ENCODE results near the gene CDCA3.

The CDCA3 gene

DNA sequence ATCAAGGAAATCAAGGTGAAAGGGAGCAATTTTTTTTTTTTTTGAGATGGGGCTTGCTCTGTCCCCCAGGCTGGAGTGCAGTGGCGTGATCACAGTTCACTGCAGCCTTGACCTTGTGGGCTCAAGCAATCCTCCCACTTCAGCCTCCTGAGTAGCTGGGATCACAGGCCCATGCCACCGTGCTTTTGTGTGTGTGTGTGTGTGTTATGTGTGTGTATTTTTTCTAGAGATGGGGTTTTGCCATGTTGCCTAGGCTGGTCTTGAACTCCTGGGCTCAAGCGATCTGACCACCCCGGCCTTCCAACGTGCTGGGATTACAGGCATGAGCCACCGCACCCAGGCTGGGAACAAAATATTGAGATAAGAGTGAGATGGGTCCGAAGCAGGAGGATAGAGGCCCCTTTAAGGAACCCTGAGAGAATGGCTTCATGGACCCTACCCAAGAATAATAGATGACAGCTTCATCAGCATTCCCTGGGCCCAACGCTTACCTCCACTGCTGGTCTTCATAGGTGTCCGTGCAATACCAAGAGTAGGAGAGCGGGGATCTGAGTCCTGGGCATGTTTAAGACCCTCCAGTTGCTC lies 1.0 kb downstream of the CDCA3 start:
- TF ChIP-seq, protein P1, sequence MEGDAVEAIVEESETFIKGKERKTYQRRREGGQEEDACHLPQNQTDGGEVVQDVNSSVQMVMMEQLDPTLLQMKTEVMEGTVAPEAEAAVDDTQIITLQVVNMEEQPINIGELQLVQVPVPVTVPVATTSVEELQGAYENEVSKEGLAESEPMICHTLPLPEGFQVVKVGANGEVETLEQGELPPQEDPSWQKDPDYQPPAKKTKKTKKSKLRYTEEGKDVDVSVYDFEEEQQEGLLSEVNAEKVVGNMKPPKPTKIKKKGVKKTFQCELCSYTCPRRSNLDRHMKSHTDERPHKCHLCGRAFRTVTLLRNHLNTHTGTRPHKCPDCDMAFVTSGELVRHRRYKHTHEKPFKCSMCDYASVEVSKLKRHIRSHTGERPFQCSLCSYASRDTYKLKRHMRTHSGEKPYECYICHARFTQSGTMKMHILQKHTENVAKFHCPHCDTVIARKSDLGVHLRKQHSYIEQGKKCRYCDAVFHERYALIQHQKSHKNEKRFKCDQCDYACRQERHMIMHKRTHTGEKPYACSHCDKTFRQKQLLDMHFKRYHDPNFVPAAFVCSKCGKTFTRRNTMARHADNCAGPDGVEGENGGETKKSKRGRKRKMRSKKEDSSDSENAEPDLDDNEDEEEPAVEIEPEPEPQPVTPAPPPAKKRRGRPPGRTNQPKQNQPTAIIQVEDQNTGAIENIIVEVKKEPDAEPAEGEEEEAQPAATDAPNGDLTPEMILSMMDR (IDR thresholded peaks at IDR 0.05; ENCODE audit: extremely low read depth, insufficient read depth, missing control alignments): no peak
- in situ Hi-C loops (cut with MboI; ENCODE audit: low pct_unique_long_range_greater_than_20kb, low sequenced_read_pairs, unreplicated experiment): no loop called here
- no peak for DNase-seq (ENCODE audit: low spot score)

DNA sequence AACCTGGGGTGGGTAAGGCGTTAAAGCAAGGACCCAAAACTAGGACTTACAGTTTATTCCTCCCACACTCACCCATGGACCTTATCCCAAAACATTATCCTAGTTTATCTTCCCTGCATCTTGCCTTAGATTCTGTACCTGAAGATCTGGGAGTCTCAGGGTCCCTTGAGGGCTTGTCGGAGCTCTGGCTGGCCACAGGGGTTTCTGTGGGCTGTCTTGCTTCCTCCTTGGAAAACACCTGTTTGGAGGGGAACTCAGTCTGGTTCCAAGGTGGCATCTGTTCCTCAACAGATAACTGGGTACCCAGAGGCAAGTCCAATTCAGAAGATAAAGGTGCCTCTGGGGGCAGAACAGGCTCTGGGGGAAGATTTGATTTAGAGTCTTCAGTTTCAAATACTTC lies 1.7 kb downstream of the CDCA3 start:
- DNase-seq (ENCODE audit: low spot score): no peak
- TF ChIP-seq, protein P1 (IDR thresholded peaks at IDR 0.05; ENCODE audit: extremely low read depth, insufficient read depth, missing control alignments): no peak
- in situ Hi-C loops (cut with MboI; ENCODE audit: low pct_unique_long_range_greater_than_20kb, low sequenced_read_pairs, unreplicated experiment): no loop called here

DNA sequence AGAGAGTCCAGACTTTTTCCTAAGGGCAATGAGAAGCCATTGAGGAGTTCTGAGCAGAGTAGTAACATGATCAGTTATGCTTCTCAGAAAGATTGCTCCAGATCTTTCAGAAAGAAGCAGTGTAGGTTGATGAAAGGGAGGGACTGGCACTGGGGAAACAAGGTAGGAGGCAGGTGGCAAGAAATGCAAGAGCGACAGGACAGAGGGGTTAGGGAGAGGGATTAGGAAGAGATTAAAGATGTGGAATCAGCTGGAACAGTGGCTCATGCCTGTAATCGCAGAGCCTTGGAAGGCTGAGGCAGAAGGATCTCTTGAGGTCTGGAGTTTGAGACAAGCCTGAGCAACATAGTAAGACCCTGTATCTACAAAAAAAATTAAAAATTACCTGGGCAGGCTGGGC lies 3.4 kb downstream of the CDCA3 start:
- DNase-seq (ENCODE audit: low spot score): no peak
- TF ChIP-seq, protein P1 (IDR thresholded peaks at IDR 0.05; ENCODE audit: extremely low read depth, insufficient read depth, missing control alignments): no peak
- in situ Hi-C loops (cut with MboI; ENCODE audit: low pct_unique_long_range_greater_than_20kb, low sequenced_read_pairs, unreplicated experiment): no loop called here

DNA sequence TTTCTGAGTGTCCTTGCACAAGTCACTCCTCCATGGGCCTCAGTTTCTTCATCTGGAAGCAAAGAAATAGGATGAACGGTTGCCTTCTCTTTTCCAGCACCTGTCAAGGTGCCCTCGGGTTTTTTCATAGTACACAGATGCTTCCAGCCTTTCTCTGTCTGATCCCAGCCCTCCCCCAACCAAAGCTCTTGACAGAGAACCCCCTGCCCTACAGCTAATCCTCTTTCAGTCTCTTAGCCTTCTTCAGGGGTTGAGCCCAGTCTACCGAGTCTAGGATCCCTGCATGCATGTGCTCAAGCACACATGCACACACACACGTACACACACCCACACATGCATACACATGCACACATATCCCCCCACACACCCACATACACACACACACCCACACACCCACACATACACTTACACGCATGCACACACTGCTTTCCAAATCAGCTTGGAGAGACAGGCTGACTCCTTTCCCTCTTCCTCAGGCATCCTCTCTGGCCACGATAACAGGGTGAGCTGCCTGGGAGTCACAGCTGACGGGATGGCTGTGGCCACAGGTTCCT lies 4.7 kb downstream of the CDCA3 start:
- in situ Hi-C loops (cut with MboI; ENCODE audit: low pct_unique_long_range_greater_than_20kb, low sequenced_read_pairs, unreplicated experiment): no loop called here
- TF ChIP-seq, protein P1 (IDR thresholded peaks at IDR 0.05; ENCODE audit: extremely low read depth, insufficient read depth, missing control alignments): no peak
- no peak for DNase-seq (ENCODE audit: low spot score)

DNA sequence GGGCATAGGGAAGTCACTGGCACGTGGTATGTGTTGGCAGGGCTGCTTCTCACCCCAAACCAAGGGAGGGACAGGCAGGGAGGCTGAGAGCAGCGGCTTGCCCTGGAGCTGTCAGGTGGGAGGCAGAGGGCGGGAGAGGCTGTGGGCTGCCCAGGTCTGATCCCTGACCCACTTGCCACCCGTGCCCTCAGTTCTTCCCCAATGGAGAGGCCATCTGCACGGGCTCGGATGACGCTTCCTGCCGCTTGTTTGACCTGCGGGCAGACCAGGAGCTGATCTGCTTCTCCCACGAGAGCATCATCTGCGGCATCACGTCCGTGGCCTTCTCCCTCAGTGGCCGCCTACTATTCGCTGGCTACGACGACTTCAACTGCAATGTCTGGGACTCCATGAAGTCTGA lies 5.7 kb downstream of the CDCA3 start:
- in situ Hi-C loops (cut with MboI; ENCODE audit: low pct_unique_long_range_greater_than_20kb, low sequenced_read_pairs, unreplicated experiment): no loop called here
- TF ChIP-seq, protein P1 (IDR thresholded peaks at IDR 0.05; ENCODE audit: extremely low read depth, insufficient read depth, missing control alignments): no peak
- no peak for DNase-seq (ENCODE audit: low spot score)

DNA sequence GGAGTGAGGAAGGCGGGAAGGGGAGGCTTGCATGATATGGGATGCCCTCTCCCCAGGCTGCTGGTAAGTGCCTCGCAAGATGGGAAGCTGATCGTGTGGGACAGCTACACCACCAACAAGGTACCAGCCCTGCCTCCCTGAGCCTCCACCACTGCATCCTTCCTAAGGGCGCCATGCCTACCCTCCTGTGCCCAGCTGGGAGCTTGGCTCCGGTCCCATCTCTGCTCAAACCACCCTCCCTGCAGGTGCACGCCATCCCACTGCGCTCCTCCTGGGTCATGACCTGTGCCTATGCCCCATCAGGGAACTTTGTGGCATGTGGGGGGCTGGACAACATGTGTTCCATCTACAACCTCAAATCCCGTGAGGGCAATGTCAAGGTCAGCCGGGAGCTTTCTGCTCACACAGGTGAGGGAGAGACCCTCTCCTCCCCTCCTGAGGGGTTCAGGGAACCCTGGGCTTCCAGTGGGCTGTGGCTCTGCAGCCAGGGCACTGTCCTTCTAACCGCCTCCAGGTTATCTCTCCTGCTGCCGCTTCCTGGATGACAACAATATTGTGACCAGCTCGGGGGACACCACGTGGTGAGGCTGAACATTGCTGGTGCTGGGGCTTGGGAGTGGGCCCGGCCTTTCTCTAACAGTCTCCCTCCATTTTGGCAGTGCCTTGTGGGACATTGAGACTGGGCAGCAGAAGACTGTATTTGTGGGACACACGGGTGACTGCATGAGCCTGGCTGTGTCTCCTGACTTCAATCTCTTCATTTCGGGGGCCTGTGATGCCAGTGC lies 7.8 kb downstream of the CDCA3 start:
- in situ Hi-C loops (cut with MboI; ENCODE audit: low pct_unique_long_range_greater_than_20kb, low sequenced_read_pairs, unreplicated experiment): no loop called here
- TF ChIP-seq, protein P1 (IDR thresholded peaks at IDR 0.05; ENCODE audit: extremely low read depth, insufficient read depth, missing control alignments): no peak
- DNase-seq (ENCODE audit: low spot score): no peak

Data from GM13977 (cell line).